ENCODE measurements around the gene PARP6.

DNA sequence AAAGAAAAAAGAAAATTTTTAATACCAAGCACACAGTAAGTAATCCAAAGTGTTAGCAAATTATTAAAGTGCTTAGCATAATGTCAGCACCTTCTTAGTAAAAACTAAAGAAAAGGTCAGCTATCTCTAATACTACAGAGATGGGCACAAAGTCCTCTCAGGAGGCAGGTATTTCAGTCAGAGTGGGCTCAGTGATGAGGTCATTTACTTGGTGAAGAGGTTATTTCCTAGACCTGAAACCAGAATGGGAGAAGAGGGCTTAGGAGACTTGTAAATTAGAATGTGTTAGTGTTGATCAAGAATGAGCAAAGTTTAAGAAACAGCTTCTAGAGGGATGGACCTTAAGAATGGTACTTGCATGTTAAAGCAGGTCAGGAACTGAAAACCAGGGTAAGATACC lies 32.7 kb downstream of the PARP6 start:
- TF ChIP-seq, protein P1, sequence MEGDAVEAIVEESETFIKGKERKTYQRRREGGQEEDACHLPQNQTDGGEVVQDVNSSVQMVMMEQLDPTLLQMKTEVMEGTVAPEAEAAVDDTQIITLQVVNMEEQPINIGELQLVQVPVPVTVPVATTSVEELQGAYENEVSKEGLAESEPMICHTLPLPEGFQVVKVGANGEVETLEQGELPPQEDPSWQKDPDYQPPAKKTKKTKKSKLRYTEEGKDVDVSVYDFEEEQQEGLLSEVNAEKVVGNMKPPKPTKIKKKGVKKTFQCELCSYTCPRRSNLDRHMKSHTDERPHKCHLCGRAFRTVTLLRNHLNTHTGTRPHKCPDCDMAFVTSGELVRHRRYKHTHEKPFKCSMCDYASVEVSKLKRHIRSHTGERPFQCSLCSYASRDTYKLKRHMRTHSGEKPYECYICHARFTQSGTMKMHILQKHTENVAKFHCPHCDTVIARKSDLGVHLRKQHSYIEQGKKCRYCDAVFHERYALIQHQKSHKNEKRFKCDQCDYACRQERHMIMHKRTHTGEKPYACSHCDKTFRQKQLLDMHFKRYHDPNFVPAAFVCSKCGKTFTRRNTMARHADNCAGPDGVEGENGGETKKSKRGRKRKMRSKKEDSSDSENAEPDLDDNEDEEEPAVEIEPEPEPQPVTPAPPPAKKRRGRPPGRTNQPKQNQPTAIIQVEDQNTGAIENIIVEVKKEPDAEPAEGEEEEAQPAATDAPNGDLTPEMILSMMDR (IDR thresholded peaks at IDR 0.05; ENCODE audit: low read depth, low read length, poor library complexity, severe bottlenecking), result no peak
- no peak for TF ChIP-seq EZH2phosphoT487 (IDR thresholded peaks at IDR 0.05; ENCODE audit: borderline replicate concordance, low read length)
